Measurements from ENCODE around the gene CCN5.

GRCh38 chr20:44723391-44723790 is 8.2 kb downstream of the CCN5 start:
- TF ChIP-seq ZNF263 (CRISPR knock-in tag; IDR thresholded peaks at IDR 0.05; ENCODE audit: low read depth), result no peak
- TF ChIP-seq CTCF (IDR thresholded peaks at IDR 0.05), result no peak
- no peak for TF ChIP-seq ZNF317 (CRISPR knock-in tag; IDR thresholded peaks at IDR 0.05; ENCODE audit: borderline replicate concordance, low read depth)
- no peak for TF ChIP-seq PRRX2 (CRISPR knock-in tag; IDR thresholded peaks at IDR 0.05)
